GM12878 (cell line): ENCODE data around the gene CD40LG. TPM values are rescaled to one million over a fixed set of nuclear protein-coding genes. Genes with fewer than 3 reads are reported as not detected.

Source experiments
- ATAC-seq: fragments of 200-7000 bp; cut with Tn5 transposase; 3 replicates; pipeline ENCODE4 v1.9.1; 2020; ENCODE audit warnings: mild to moderate bottlenecking, moderate library complexity
- BruUV-seq: library from RNA; stranded (reverse); fragments of 400-500 nt; replicated peaks from 2 replicates; lab custom pipeline; 2021; lab: Mats Ljungman, UMichigan
- CTCF ChIA-PET: fragments of 300-600 bp; sonication (Branson Sonifier 250); formaldehyde crosslinking; extraction: SDS; loops from one replicate; lab custom pipeline; 2021; ENCODE audit warnings: inconsistent platforms; lab: Yijun Ruan, JAX
- POLR2A ChIA-PET: fragments of 350-600 bp; formaldehyde crosslinking; extraction: SDS; loops from one replicate; lab custom pipeline; 2021; ENCODE audit warnings: inconsistent platforms; lab: Charles Lee
- RAD21 ChIA-PET: fragments of 300-600 bp; sonication (Branson Sonifier 250); formaldehyde crosslinking; loops from one replicate; lab custom pipeline; 2023; ENCODE audit warnings: antibody characterized with exemption; ENCODE audit not compliant: unreplicated experiment; lab: Charles Lee
- SMC1A ChIA-PET: fragments of 300-600 bp; sonication (Branson Sonifier 250); formaldehyde crosslinking; loops from one replicate; lab custom pipeline; 2023; ENCODE audit not compliant: unreplicated experiment, uncharacterized antibody; lab: Charles Lee
- DNase-seq: peaks from one replicate; pipeline ENCODE4 v3.0.0-alpha.2; 2011; ENCODE audit warnings: low read depth, low spot score
- FAIRE-seq: peaks from 3 replicates; lab custom pipeline; 2011; peaks lifted over from hg19 to GRCh38; lab: Jason Lieb, UNC
- H2AFZ ChIP-seq: 2 replicates; pipeline ENCODE4 v1.6.0; 2011; ENCODE audit warnings: low read depth, low read length, control low read depth; ENCODE audit not compliant: control insufficient read depth
- H3K27ac ChIP-seq: 2 replicates; pipeline ENCODE4 v1.5.1; 2011; ENCODE audit warnings: control low read depth; ENCODE audit not compliant: control insufficient read depth, insufficient read depth
- H3K27me3 ChIP-seq, 2 experiments: replicated peaks in 1 of 2; 2 replicates each; pipeline versions ENCODE4 v1.6.0 to v1.6.1; 2011; ENCODE audit warnings: low read length in 1 of 2; ENCODE audit not compliant: control insufficient read depth in 2 of 2, insufficient read depth in 2 of 2
- H3K36me3 ChIP-seq, 2 experiments: 2 replicates each; pipeline ENCODE4 v1.5.1; 2011; ENCODE audit warnings: low read length in 1 of 2; ENCODE audit not compliant: control insufficient read depth in 2 of 2, insufficient read depth in 2 of 2
- H3K4me1 ChIP-seq: 2 replicates; pipeline ENCODE4 v1.6.1; 2011; ENCODE audit warnings: mild to moderate bottlenecking, low read length, moderate library complexity, mixed read lengths; ENCODE audit not compliant: control insufficient read depth, insufficient read depth
- H3K4me2 ChIP-seq: 2 replicates; pipeline ENCODE4 v1.6.0; 2011; ENCODE audit warnings: control low read depth; ENCODE audit not compliant: control insufficient read depth, insufficient read depth
- H3K4me3 ChIP-seq: fragments of 200-600 bp; sonication (generic); 2 replicates; pipeline ENCODE4 v1.5.1; 2016
- H3K79me2 ChIP-seq: 2 replicates; pipeline ENCODE4 v1.6.0; 2011; ENCODE audit warnings: low read length; ENCODE audit not compliant: control insufficient read depth, insufficient read depth
- H3K9ac ChIP-seq: 2 replicates; pipeline ENCODE4 v1.8.0; 2011; ENCODE audit warnings: low read length, control low read depth, mixed read lengths; ENCODE audit not compliant: control insufficient read depth, insufficient read depth
- H3K9me3 ChIP-seq: replicated peaks from 3 replicates; pipeline ENCODE4 v1.5.1; 2011; ENCODE audit warnings: mild to moderate bottlenecking, low read length; ENCODE audit not compliant: control insufficient read depth, insufficient read depth
- H4K20me1 ChIP-seq: 2 replicates; pipeline ENCODE4 v1.6.0; 2011; ENCODE audit not compliant: control insufficient read depth, insufficient read depth
- BHLHE40 ChIP-seq, 2 experiments: fragments of 450-650 bp in 1 of 2; IDR thresholded peaks; 2 replicates each; pipeline ENCODE4 v1.6.1; 2011 to 2017; ENCODE audit warnings: low read depth in 2 of 2, borderline replicate concordance in 1 of 2, improper control_type of control experiment in 1 of 2, low read length in 1 of 2, mild to moderate bottlenecking in 1 of 2
- CTCF ChIP-seq, 3 experiments: IDR thresholded peaks in 2 of 3; conservative IDR thresholded peaks in 1 of 3; 2 replicates each; pipeline ENCODE4 v1.5.1; 2011; ENCODE audit warnings: low read depth in 3 of 3, low read length in 3 of 3, mild to moderate bottlenecking in 3 of 3, control low read depth in 2 of 3, moderate library complexity in 2 of 3, inconsistent platforms in 1 of 3, mixed read lengths in 1 of 3; ENCODE audit not compliant: control insufficient read depth in 2 of 3, insufficient read depth in 1 of 3; ENCODE audit errors: extremely low read depth in 1 of 3
- RUNX3 ChIP-seq: IDR thresholded peaks from 2 replicates; pipeline ENCODE4 v1.6.1; 2012; ENCODE audit warnings: low read length, inconsistent platforms
- SPI1 ChIP-seq: IDR thresholded peaks from 2 replicates; pipeline ENCODE4 v1.6.1; 2011; ENCODE audit warnings: low read depth, mild to moderate bottlenecking, low read length, moderate library complexity, borderline replicate concordance; ENCODE audit not compliant: insufficient read depth
- WGBS: methylation state at CpG from one replicate; pipeline ENCODE4 v1.1.6; 2016; ENCODE audit warnings: low lambda C conversion rate; ENCODE audit not compliant: insufficient replicate concordance, insufficient coverage; ENCODE audit errors: missing lambda C conversion rate; 5-methylcytosine and 5-hydroxymethylcytosine counted together
- in situ Hi-C: fragments of 300-500 bp; cut with MboI; formaldehyde crosslinking; loops from 9 replicates; pipeline ENCODE4 v1.14.3; 2018; ENCODE audit warnings: mixed read lengths
- intact Hi-C: fragments of 100-400 bp; cut with micrococcal nuclease; formaldehyde crosslinking; loops from one replicate; pipeline ENCODE4 v1.14.2; 2022; ENCODE audit not compliant: unreplicated experiment
- polyA plus RNA-seq, 11 experiments: library from polyadenylated mRNA; depleted of rRNA in 4 of 11; unstranded in 6 of 11; stranded (reverse) in 5 of 11; fragments of >200 nt; fragmentation: Nextera tagmentation in 4 of 11; fragmentation: Illumina TruSeq in 1 of 11; extraction: Ambion mirVana in 4 of 11; extraction: Trizol in 1 of 11; gene quantifications; 1 replicate in 1 of 11; 2 replicates in 10 of 11; pipeline versions ENCODE4 v1.2.1 to v1.2.3, GENCODE V29; 2011 to 2016; ENCODE audit warnings: inconsistent platforms in 2 of 11, missing spikeins in 2 of 11, low read depth in 1 of 11
- total RNA-seq, 4 experiments: library from RNA; depleted of rRNA in 3 of 4; stranded (reverse); fragments of >200 nt in 3 of 4; fragmentation: Illumina TruSeq in 1 of 4; extraction: Trizol in 1 of 4; gene quantifications; 2 replicates each; pipeline versions ENCODE4 v1.2.1 to v1.2.3, GENCODE V29; 2013 to 2021

The CD40LG gene
- total and polyA plus RNA-seq, 10 of the 15 experiments (the other 5 are each of a cell fraction or from before 2014, with no cell fraction given): 0.04 to 0.21 (median 0.11) TPM; not detected in 6

- intact Hi-C loops: loop anchor here (5.0 kb wide), 3 partner anchors 414 to 1059 kb away; no protein-coding TSS in a partner anchor
- no peaks in the 10 kb centered on the region; a peak in 1 of 4 replicates for H3K27me3 ChIP-seq
- H4K20me1 ChIP-seq: no peaks in the 10 kb centered on the region
- in situ Hi-C loops: loop anchor here (10.0 kb wide), 3 partner anchors 196 to 656 kb away; partner anchors contain the start of gene HTATSF1
- WGBS: 22% methylated on average over 3 of the region's 3 CpGs
- no peaks in the 10 kb centered on the region for H3K9me3 ChIP-seq
- peak overlapping the region; percentile 33 for H3K27ac ChIP-seq
- no TSS peak for BruUV-seq
- DNase-seq: no peak
- SMC1A ChIA-PET: interaction anchor here (1.0 to 2.6 kb wide), 5 partner anchors 18 to 119 kb away, joined by 3 to 11 read pairs (median 4); no protein-coding TSS in a partner anchor
- CTCF ChIA-PET: interaction anchor here (0.9 kb wide), 1 partner anchor 663 kb away, joined by 3 read pairs; no protein-coding TSS in a partner anchor
- RAD21 ChIA-PET: interaction anchor here (2.6 kb wide), 1 partner anchor 17 kb away, joined by 7 read pairs; no protein-coding TSS in a partner anchor
- peak; percentile 45 for ATAC-seq
- no peak for FAIRE-seq
- no peak overlapping the region for H2AFZ ChIP-seq
- H3K4me1 ChIP-seq: peaks cover 31% of the 10 kb centered on the region
- H3K79me2 ChIP-seq: no peaks in the 10 kb centered on the region
- POLR2A ChIA-PET: no interaction called here
- H3K9ac ChIP-seq: no peak overlapping the region
- no peaks in the 10 kb centered on the region for H3K36me3 ChIP-seq
- H3K4me3 ChIP-seq: no peak overlapping the region
- TF ChIP-seq RUNX3 (peak; percentile 65), CTCF (IDR thresholded peaks at IDR 0.05 in 2 of 3, conservative IDR thresholded peaks at IDR 0.05 in 1 of 3; ENCODE audit: control insufficient read depth in 2 of 3, extremely low read depth in 1 of 3, insufficient read depth in 1 of 3, low read depth in 3 of 3, low read length in 3 of 3) (no peak), BHLHE40 (IDR thresholded peaks at IDR 0.05; ENCODE audit: borderline replicate concordance in 1 of 2, low read depth in 2 of 2, low read length in 1 of 2) (peak in 1 of 2 experiments; percentile 24; a peak in 1 of 4 replicates), SPI1 (0 out of 2 replicates have a peak, but pooled peaks have one; percentile 8)
- no peak overlapping the region for H3K4me2 ChIP-seq
These were observed 43.3 kb downstream of the CD40LG start for GRCh38 chrX:136691028-136691809.
